ENCODE data around the gene RUNX3. TPM values are rescaled to one million over a fixed set of nuclear protein-coding genes. Genes with fewer than 3 reads are reported as not detected.

Gene RUNX3
- total RNA-seq, 6 experiments from 2014 or later = 0.46 to 3.1 (median 0.84) TPM

DNA sequence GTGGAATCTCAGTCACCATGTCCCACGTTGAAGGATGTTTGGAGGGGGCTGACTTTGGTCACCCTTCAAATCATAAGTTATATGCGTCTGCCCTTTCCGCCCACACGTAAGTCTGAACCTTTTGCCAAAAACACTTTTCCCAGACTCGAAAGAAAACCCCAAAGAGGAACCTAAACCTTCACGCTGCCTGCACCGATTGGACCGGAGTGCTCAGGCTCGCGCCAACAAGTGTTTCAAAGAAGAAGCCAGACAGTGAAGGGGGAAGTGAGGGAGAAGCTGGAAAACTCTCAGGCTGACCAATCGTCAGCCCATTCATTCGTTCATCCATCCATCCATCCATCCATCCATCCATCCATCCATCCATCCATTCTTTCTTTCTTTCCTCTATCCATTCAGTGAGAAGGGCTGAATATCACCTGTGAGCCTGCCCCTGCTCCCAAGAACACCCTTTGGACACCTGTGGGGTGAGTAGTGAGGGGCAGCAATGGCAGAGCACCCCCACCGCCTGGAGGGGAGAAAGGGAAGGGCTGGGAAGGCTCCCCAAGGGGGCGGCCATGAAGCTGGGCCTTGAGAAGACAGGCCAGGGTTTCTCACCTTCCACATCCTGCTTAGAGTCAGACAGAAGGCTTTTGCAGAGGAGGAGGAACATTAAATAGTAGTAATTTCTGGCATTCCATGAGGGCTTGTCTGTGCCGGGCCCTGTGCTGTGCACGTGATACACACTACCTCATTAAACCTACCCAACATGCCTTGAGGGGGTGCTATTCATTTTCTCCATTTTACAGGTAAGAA is 27.1 kb upstream of the RUNX3 start:
- intact Hi-C loops (cut with DNase I) = no loop called here
- ATAC-seq (peak in 1 of 4 donors; percentile 21), DNase-seq (peak in 1 of 3 donors; percentile 20)
- WGBS (ENCODE audit: insufficient coverage, low coverage, low lambda C conversion rate, missing lambda C conversion rate) = 44% methylated on average over 13 of the region's 16 CpGs
- no peaks in the 10 kb centered on the region for H3K36me3 ChIP-seq
- TF ChIP-seq POLR2A (IDR thresholded peaks at IDR 0.05) (no peak), CTCF (IDR thresholded peaks at IDR 0.05) (no peak)
- no peaks in the 10 kb centered on the region for H3K4me1 ChIP-seq
- H3K27ac ChIP-seq = no peak overlapping the region
- no peaks in the 10 kb centered on the region for H3K9me3 ChIP-seq
- H3K4me3 ChIP-seq = no peak overlapping the region
- H3K27me3 ChIP-seq = no peaks in the 10 kb centered on the region

DNA sequence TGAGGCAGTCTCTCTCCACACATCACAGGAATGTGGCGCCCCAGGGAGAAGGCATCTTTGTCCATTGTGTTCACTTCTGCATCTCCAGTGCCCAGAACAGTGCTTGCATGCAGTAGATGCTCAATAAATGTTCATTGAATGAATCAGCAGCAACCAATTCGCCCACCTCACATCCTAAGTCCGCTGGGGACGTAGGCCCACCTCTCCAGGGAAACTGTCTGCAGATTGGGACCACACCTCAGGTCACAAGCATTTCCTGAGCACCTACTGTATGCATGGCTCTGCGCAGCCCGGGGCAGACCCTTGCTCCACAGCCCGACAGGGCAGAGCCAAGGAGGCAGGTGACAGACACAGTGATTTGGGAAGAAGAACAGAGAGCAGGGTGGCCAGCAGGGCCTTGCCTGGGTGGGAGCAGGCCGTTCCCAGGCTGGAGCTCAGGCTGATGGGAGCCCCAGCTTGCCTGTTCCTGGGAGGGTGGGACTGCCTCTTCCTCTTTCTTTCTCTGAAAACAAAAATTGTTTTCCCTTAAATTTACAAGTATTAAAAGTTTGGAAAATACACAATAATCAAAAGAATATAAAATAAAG is 25.8 kb upstream of the RUNX3 start:
- Histone ChIP-seq H3K4me1 (no peaks in the 10 kb centered on the region), H3K27ac (no peak overlapping the region), H3K27me3 (no peaks in the 10 kb centered on the region), H3K4me3 (no peak overlapping the region), H3K9me3 (no peaks in the 10 kb centered on the region), H3K36me3 (no peaks in the 10 kb centered on the region)
- intact Hi-C loops (cut with DNase I) = no loop called here
- no peak for TF ChIP-seq POLR2A (IDR thresholded peaks at IDR 0.05)
- no peak for TF ChIP-seq CTCF (IDR thresholded peaks at IDR 0.05)
- ATAC-seq (no peak), DNase-seq (peak in 1 of 3 donors; percentile 26)
- WGBS (ENCODE audit: insufficient coverage, low coverage, low lambda C conversion rate, missing lambda C conversion rate) = 80% methylated on average over 1 of the region's 8 CpGs

GRCh38 chr1:24955161-24955560 is 25.1 kb upstream of the RUNX3 start:
- intact Hi-C loops (cut with DNase I) = no loop called here
- TF ChIP-seq CTCF (IDR thresholded peaks at IDR 0.05) = no peak
- TF ChIP-seq POLR2A (IDR thresholded peaks at IDR 0.05) = no peak
- H3K9me3 ChIP-seq = no peaks in the 10 kb centered on the region
- peak in 1 of 3 donors; percentile 5 for DNase-seq
- ATAC-seq = peak in 1 of 4 donors; percentile 32
- no peaks in the 10 kb centered on the region for H3K36me3 ChIP-seq
- WGBS (ENCODE audit: insufficient coverage, low coverage, low lambda C conversion rate, missing lambda C conversion rate) = 50% methylated on average over 5 of the region's 5 CpGs
- H3K27me3 ChIP-seq = no peaks in the 10 kb centered on the region
- H3K4me3 ChIP-seq = no peak overlapping the region
- H3K4me1 ChIP-seq = no peaks in the 10 kb centered on the region
- no peak overlapping the region for H3K27ac ChIP-seq

GRCh38 chr1:24954631-24955030 is 24.6 kb upstream of the RUNX3 start:
- peak in 1 of 3 donors; percentile 40 for DNase-seq
- 98% methylated on average over 6 of the region's 11 CpGs for WGBS (ENCODE audit: insufficient coverage, low coverage, low lambda C conversion rate, missing lambda C conversion rate)
- H3K9me3 ChIP-seq = no peaks in the 10 kb centered on the region
- H3K36me3 ChIP-seq = no peaks in the 10 kb centered on the region
- H3K4me3 ChIP-seq = no peak overlapping the region
- TF ChIP-seq POLR2A (IDR thresholded peaks at IDR 0.05) (no peak), CTCF (IDR thresholded peaks at IDR 0.05) (no peak)
- intact Hi-C loops (cut with DNase I) = no loop called here
- no peak overlapping the region for H3K27ac ChIP-seq
- H3K27me3 ChIP-seq = no peaks in the 10 kb centered on the region
- no peaks in the 10 kb centered on the region for H3K4me1 ChIP-seq
- no peak for ATAC-seq
